Erythroblast (primary cell): ENCODE results near the gene PCDH19.
"Not testable (repeated sequence)": the region's sequence is repeated elsewhere in the genome, so short reads cannot be mapped to it uniquely, and the experiment has no call there.

Experiments used
- DNase-seq, 2 experiments: peaks; one replicate each; lab custom pipeline; 2025; lab: John Stamatoyannopoulos, UW
- GATA1 ChIP-seq: IDR thresholded peaks from 2 replicates; pipeline ENCODE4 v1.6.1; 2011; ENCODE audit warnings: low read depth, mild to moderate bottlenecking, control low read depth, low read length, moderate library complexity
- POLR2A ChIP-seq: IDR thresholded peaks from 2 replicates; pipeline ENCODE4 v1.6.1; 2011; ENCODE audit warnings: mild to moderate bottlenecking, low read length

Gene PCDH19, protein sequence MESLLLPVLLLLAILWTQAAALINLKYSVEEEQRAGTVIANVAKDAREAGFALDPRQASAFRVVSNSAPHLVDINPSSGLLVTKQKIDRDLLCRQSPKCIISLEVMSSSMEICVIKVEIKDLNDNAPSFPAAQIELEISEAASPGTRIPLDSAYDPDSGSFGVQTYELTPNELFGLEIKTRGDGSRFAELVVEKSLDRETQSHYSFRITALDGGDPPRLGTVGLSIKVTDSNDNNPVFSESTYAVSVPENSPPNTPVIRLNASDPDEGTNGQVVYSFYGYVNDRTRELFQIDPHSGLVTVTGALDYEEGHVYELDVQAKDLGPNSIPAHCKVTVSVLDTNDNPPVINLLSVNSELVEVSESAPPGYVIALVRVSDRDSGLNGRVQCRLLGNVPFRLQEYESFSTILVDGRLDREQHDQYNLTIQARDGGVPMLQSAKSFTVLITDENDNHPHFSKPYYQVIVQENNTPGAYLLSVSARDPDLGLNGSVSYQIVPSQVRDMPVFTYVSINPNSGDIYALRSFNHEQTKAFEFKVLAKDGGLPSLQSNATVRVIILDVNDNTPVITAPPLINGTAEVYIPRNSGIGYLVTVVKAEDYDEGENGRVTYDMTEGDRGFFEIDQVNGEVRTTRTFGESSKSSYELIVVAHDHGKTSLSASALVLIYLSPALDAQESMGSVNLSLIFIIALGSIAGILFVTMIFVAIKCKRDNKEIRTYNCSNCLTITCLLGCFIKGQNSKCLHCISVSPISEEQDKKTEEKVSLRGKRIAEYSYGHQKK (N-terminal part only)

DNA sequence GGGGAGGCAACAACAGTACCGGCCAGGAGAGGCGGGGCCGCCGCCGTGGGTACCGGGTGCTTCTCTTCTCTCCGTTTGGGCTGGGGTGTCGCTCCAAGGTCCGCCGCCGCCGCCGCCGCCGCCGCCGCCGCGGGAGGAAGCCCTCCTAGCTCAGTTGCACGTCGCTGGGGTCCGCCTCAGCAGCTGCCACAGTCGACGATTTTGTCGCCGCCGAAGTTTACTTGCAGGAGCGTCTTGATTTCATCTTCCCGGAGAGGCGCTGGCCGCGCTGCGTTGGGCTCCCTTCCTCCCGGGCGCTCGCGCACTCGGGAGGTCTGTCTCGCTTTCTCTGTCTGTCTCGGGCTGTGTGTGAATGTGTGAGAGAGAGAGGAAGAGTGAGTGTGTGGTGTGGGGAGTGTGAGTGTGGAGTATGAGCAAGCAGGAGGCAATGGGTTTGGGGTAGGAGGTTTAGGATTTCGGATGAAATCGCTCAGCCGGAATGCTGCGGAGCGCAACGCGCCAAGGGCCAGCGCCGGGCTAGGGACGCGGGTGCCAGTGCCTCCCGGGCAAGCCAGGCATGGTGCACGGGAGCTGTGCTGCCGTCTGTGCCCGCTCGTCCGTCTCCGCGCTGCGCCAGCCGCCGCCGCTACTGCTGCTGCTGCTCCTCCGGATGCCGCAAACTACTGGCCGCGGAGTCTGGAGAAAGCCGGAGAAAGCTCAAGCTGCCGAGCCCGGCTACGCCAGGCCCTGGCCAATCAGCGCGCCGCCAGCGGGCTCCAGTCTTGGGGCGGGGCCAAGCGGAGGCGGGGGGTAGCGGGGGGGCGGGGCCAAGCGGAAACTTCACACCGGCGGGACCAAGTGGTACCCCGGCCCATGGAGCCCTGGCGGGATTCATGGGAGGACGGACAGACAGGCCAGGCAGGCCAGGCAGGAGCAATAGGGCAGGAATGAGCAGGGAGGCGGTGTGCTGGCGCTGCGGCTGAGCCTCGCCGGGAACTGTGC, at the start of gene PCDH19:
TSS of gene PCDH19 (minus strand) at position 664 of the 981 bp plus-strand sequence. CDS start 1,676 bp downstream, outside the sequence.
- TF ChIP-seq POLR2A (no peak), GATA1 (no peak)
- DNase-seq: peak; percentile 0 to 2

DNA sequence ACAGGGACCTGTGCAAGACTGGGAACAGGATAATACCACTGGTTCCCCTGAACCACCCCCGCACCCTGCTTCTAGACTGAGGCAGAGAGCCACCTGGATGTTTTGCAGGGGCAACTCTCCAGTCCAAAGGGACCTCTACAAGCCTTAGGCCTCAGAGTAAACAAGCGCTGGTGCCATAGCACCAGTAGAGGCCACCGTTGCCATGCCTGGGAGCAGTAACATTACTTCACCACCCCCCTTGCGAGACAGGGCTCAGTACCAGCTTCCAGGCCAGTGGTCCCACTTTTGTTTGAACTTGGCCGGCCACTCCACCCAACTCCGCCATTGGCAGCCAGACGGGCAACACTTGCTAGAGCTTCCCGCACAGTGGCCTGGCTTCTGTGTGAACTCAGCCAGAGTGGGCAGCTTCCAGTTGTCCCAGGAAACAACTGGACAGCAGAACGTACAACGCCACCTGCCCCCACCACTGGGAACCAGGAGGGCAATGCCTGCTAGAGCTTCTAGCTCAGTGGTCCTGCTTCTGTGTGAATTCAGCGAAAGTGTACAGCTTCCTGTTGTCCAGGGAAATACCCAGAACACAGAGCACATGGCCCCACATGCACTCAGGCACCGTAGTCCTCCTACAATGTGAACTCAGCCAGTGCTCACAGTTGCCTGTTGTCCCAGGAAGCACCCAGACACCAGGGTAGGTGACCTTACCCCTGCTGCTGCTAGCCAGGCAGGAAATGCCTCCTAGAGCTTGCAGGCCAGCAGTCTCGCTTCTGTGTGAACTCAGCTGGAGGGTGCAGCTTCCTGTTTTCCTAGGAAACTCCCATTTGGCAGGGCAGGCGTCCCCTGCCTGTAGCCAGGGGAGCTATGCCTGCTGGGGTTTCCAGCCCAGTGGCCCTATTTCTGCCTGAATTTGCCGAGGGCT, 39.9 kb upstream of the PCDH19 start:
- DNase-seq: no peak
- TF ChIP-seq GATA1 (no peak), POLR2A (no peak)

- DNase-seq: peak; percentile 0 to 1
- TF ChIP-seq POLR2A (no peak), GATA1 (no peak)
Measured at GRCh38 chrX:100447655-100448397, 37.8 kb upstream of the PCDH19 start.

- TF ChIP-seq GATA1 (no peak), POLR2A (no peak)
- DNase-seq: no peak
Measured at GRCh38 chrX:100445593-100445992, 35.5 kb upstream of the PCDH19 start.

DNA sequence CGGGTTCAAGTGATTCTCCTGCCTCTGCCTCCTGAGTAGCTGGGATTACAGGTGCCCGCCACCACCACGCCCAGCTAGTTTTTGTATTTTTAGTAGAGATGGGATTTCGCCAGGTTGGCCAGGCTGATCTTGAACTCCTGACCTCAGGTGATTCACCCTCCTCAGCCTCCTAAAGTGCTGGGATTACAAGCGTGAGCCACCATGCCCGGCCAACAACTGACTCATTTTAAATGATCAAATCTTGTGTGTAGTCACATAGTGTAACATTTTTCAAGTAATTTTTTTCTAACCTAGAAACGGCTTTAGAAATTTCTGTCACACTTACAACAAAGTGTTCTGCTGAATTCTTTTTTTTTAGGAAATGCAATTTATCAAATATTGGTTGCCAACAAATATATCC, 31.2 kb upstream of the PCDH19 start:
- DNase-seq: not testable (repeated sequence)

DNA sequence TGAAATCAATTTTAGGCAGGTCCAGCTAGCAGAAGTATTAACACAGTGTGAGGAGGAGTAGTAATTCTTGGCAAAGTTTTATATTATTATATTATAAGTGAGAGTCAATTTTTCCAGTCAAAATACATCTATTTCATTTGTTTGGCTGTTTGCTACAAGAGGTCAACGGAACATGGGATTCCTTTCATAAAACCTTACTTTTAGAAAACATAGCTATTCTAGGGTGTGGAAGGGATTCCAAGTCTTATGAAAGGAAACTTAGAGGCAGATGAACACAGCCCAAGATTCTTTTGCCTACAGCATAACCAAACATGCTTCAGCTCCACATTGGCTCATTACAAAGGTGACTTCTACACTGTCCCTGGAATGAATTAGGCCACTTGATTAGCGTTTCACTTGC, 29.9 kb upstream of the PCDH19 start:
- TF ChIP-seq POLR2A (no peak), GATA1 (no peak)

GRCh38 chrX:100435726-100436125, 25.7 kb upstream of the PCDH19 start:
- no peak for TF ChIP-seq POLR2A
- no peak for TF ChIP-seq GATA1
- DNase-seq: no peak

More for the DNA sequence above, 29.9 kb upstream of the PCDH19 start:
- DNase-seq: no peak

GRCh38 chrX:100424012-100424411, 13.9 kb upstream of the PCDH19 start:
- TF ChIP-seq GATA1: no peak
- DNase-seq: peak in 1 of 2 experiments; percentile 0

DNA sequence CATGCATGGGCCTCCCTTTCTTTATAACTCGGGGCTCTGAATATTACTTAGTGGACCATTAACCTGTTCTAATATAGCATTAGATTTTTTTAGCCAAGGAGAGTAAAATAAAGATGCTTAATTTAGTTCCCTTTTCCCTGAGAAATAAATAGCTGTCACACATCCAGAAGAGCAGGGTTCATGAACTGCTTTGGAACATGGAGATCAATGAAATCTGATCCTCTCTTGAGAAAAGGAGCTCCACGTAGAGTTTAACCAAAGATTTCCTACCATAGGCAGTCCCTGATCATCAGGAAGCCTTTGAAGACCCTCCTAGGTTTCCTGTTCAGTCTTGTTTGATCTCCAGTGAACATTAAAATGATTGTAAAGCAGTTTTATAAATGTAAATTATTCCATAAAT, 8.5 kb upstream of the PCDH19 start:
- no peak for DNase-seq
- TF ChIP-seq POLR2A (no peak), GATA1 (no peak)

- no peak for DNase-seq
- TF ChIP-seq GATA1 (no peak), POLR2A (no peak)
Measured at GRCh38 chrX:100417681-100418080, 7.6 kb upstream of the PCDH19 start.

GRCh38 chrX:100413229-100413628, 3.2 kb upstream of the PCDH19 start:
- TF ChIP-seq GATA1: no peak
- DNase-seq: peak; percentile 27 to 45
